Kidney (tissue), 14 donors: ENCODE measurements around the gene C19orf44. TPM values are rescaled to one million over a fixed set of nuclear protein-coding genes. Genes with fewer than 3 reads are reported as not detected.

Experiments used
- DNase-seq, 5 donors: peaks; one replicate each; pipeline ENCODE4 v3.0.0-alpha.2; 2013 to 2020
- FAIRE-seq: peaks from 2 replicates; lab custom pipeline; 2012; peaks lifted over from hg19 to GRCh38; lab: Jason Lieb, UNC
- H3K27ac ChIP-seq, 2 donors: one replicate each; pipeline ENCODE4 v1.7.0; 2013; ENCODE audit warnings: low read depth in 2 of 2, low read length in 2 of 2, inconsistent platforms in 1 of 2
- H3K27me3 ChIP-seq: one replicate; pipeline ENCODE4 v1.7.1; 2013; ENCODE audit warnings: low read length, inconsistent platforms; ENCODE audit not compliant: control insufficient read depth, insufficient read depth
- H3K36me3 ChIP-seq, 3 donors: one replicate each; pipeline versions ENCODE4 v1.7.0 to v1.7.1; 2013; ENCODE audit warnings: low read length in 3 of 3, control low read depth in 1 of 3, inconsistent platforms in 1 of 3; ENCODE audit not compliant: insufficient read depth in 3 of 3, control insufficient read depth in 2 of 3
- H3K4me1 ChIP-seq, 3 donors: one replicate each; pipeline versions ENCODE4 v1.7.0 to v1.7.1; 2013; ENCODE audit warnings: low read length in 3 of 3, inconsistent platforms in 1 of 3, low read depth in 1 of 3; ENCODE audit not compliant: control insufficient read depth in 2 of 3, insufficient read depth in 2 of 3
- H3K4me3 ChIP-seq, 3 donors: one replicate each; pipeline versions ENCODE4 v1.7.0 to v1.8.1; 2013; ENCODE audit warnings: low read length in 3 of 3, control low read depth in 1 of 3, inconsistent platforms in 1 of 3
- H3K9ac ChIP-seq, 3 donors: one replicate each; pipeline versions ENCODE4 v1.7.0 to v1.7.1; 2013; ENCODE audit warnings: low read length in 3 of 3, control low read depth in 1 of 3, inconsistent platforms in 1 of 3
- H3K9me3 ChIP-seq, 3 donors: one replicate each; pipeline versions ENCODE4 v1.7.0 to v1.7.1; 2013; ENCODE audit warnings: low read length in 3 of 3, control low read depth in 1 of 3, inconsistent platforms in 1 of 3; ENCODE audit not compliant: control insufficient read depth in 2 of 3, insufficient read depth in 1 of 3
- CTCF ChIP-seq: IDR thresholded peaks from 3 replicates; pipeline ENCODE4 v1.5.1; 2012; ENCODE audit warnings: mild to moderate bottlenecking, moderate library complexity, borderline replicate concordance; ENCODE audit not compliant: insufficient read depth; ENCODE audit errors: extremely low read depth
- intact Hi-C: fragments of 100-400 bp; cut with DNase I; formaldehyde crosslinking; loops from one replicate; pipeline ENCODE4 v1.11.1; 2022
- polyA plus RNA-seq: library from polyadenylated mRNA; stranded (reverse); fragments of 350-450 nt; fragmentation: Illumina TruSeq; extraction: RNeasy Lipid Tissue Mini Kit (QIAGEN cat#74804); gene quantifications from one replicate; pipeline ENCODE4 v1.2.3, GENCODE V29; 2014; ENCODE audit warnings: low read depth, low replicate concordance; ENCODE audit not compliant: insufficient read depth
- total RNA-seq: library from RNA; stranded (reverse); fragmentation: NEBNext Ultra II Directional; extraction: Animal tissue kit (Norgen Biotek cat#: 25700); gene quantifications from one replicate; pipeline ENCODE4 v1.2.1, GENCODE V29; 2021
- donor health status: control.
- donor health status: control.
- donor health status: control.
- donor health status: control.
- donor health status: control.
- donor health status: DM: yes; HTN: yes; CAD: no.
- donor health status: Normal renal cell carcinoma (clear cell type).

Gene C19orf44
- total and polyA plus RNA-seq, 2 donors from 2014 or later: 6.2 to 8.6 TPM

GRCh38 chr19:16527971-16528521, 31.9 kb downstream of the C19orf44 start:
- Histone ChIP-seq H3K9me3 (no peaks in the 10 kb centered on the region), H3K9ac (no peak overlapping the region), H3K4me1 (peaks cover 0 to 14% (median 10%) of the 10 kb centered on the region in 3 donors), H3K27me3 (no peaks in the 10 kb centered on the region), H3K27ac (no peak overlapping the region), H3K36me3 (peaks cover 0 to 73% (median 32%) of the 10 kb centered on the region in 3 donors), H3K4me3 (no peak overlapping the region)
- FAIRE-seq: no peak
- TF ChIP-seq CTCF: peak; percentile 29
- no peak for DNase-seq
- intact Hi-C loops: no loop called here

GRCh38 chr19:16529466-16530144, 33.4 kb downstream of the C19orf44 start:
- H3K27me3 ChIP-seq: no peaks in the 10 kb centered on the region
- H3K4me3 ChIP-seq: no peak overlapping the region
- H3K36me3 ChIP-seq: peaks cover 0 to 71% (median 27%) of the 10 kb centered on the region in 3 donors
- no peak overlapping the region for H3K27ac ChIP-seq
- intact Hi-C loops: no loop called here
- FAIRE-seq: no peak
- DNase-seq: no peak
- H3K9me3 ChIP-seq: no peaks in the 10 kb centered on the region
- no peak overlapping the region for H3K9ac ChIP-seq
- TF ChIP-seq CTCF: no peak
- peaks cover 0 to 14% (median 10%) of the 10 kb centered on the region in 3 donors for H3K4me1 ChIP-seq

GRCh38 chr19:16530540-16531379, 34.6 kb downstream of the C19orf44 start:
- Histone ChIP-seq H3K9me3 (no peaks in the 10 kb centered on the region), H3K4me1 (peaks cover 0 to 10% (median 9%) of the 10 kb centered on the region in 3 donors), H3K27me3 (no peaks in the 10 kb centered on the region), H3K4me3 (no peak overlapping the region), H3K36me3 (peaks cover 0 to 69% (median 28%) of the 10 kb centered on the region in 3 donors), H3K27ac (no peak overlapping the region), H3K9ac (no peak overlapping the region)
- intact Hi-C loops: no loop called here
- TF ChIP-seq CTCF: no peak
- FAIRE-seq (no peak), DNase-seq (no peak)
